Measurements from ENCODE around the gene SZRD1.

Gene SZRD1

DNA sequence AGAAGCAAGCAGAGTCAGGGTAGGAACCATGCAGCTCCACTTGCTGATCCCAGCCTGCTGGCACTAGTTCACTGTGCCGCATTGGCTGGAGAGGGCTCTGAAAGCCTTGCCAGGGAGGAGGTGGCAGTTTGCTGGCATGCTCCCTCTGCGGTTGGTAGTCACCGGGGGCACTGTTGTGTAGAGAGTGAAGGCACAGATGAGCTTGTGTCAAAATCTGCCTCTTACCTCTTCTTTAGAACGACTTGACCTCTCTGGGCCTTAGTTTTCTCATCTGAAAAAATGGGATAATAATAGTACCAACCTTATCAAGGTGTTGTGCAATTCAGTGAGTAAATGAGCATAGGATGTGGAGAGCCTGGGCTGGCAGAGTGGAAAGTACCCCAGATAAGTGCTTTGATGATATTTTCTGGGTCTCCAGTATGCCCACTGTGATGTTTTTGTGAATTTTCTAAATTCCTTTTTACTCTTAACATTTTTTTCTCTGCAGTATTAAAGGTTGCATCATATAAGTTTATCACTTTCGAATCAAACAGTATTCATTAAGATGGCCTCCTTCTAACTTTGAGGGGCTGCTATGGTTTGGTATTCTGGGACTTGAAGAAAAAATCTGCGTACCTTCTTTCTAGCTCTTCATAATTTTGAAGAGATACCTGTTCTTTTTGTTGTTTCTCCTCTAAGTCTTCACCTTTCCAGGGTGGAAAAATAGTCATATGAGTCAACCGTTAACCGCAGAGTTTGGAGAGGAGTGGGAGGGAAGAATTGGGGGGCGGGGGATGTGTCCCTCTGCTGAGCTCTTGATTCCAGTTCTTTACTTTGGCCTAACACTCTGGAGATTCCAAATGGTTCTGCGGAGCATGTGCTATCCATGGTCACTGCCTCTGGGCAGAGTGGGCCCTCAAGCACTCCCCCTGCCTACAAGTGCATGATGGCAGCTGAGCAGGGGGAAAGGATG, 26.8 kb downstream of the SZRD1 start:
- no peak for DNase-seq (ENCODE audit: low spot score)
- ChIA-PET CTCF (interaction anchor here (0.6 to 0.7 kb wide), 3 partner anchors 10 to 507 kb away, joined by 3 read pairs; no protein-coding TSS in a partner anchor), POLR2A (ENCODE audit: low non-redundant PET) (no interaction called here)
- TF ChIP-seq, protein P1, sequence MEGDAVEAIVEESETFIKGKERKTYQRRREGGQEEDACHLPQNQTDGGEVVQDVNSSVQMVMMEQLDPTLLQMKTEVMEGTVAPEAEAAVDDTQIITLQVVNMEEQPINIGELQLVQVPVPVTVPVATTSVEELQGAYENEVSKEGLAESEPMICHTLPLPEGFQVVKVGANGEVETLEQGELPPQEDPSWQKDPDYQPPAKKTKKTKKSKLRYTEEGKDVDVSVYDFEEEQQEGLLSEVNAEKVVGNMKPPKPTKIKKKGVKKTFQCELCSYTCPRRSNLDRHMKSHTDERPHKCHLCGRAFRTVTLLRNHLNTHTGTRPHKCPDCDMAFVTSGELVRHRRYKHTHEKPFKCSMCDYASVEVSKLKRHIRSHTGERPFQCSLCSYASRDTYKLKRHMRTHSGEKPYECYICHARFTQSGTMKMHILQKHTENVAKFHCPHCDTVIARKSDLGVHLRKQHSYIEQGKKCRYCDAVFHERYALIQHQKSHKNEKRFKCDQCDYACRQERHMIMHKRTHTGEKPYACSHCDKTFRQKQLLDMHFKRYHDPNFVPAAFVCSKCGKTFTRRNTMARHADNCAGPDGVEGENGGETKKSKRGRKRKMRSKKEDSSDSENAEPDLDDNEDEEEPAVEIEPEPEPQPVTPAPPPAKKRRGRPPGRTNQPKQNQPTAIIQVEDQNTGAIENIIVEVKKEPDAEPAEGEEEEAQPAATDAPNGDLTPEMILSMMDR (conservative IDR thresholded peaks at IDR 0.05; ENCODE audit: low read depth) = no peak
- peak overlapping the region; percentile 88 for H3K27ac ChIP-seq

DNA sequence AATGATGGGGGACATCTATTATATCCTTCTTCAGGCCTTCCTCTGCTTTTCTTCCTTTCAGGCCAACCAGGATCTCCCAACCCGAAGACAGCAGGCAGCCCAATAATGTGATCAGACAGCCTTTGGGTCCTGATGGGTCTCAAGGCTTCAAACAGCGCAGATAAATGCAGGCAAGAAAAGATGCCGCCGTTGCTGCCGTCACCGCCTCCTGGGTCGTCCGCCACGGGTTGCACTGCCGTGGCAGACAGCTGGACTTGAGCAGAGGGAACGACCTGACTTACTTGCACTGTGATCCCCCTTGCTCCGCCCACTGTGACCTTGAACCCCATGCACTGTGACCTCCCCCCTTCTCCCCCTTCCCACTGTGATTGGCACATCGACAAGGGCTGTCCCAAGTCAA, 27.9 kb downstream of the SZRD1 start:
- H3K27ac ChIP-seq = peak overlapping the region; percentile 88
- ChIA-PET CTCF (no interaction called here), POLR2A (ENCODE audit: low non-redundant PET) (no interaction called here)
- no peak for DNase-seq (ENCODE audit: low spot score)
- TF ChIP-seq, protein P1 (conservative IDR thresholded peaks at IDR 0.05; ENCODE audit: low read depth) = no peak

DNA sequence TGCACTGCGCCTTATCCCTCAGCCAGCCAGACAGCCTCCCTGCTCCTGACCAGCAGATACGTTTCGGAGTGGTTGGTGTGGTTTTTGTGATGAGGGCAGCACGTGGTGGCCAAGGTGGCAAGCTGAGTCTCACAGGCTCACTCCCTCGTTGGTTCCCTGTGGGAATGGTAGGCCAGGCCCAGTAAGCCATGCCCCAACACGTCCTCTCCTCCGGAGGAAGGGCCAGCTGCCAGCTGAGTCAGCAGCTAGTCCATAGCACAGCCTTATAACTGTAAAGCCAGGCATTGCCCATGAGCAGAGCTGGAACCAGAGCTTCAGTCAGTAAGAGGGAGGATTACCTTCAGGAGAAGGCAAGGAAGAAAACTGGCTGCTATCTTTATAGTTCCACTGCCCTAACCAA, 29.5 kb downstream of the SZRD1 start:
- POLR2A ChIA-PET (ENCODE audit: low non-redundant PET) = interaction anchor here (0.5 to 0.9 kb wide), 2 partner anchors 13 to 30 kb away, joined by 3 to 4 read pairs; partner anchors contain the start of gene SZRD1
- DNase-seq (ENCODE audit: low spot score) = peak; percentile 93
- CTCF ChIA-PET = interaction anchor here (0.7 kb wide), 1 partner anchor 12 kb away, joined by 3 read pairs; no protein-coding TSS in a partner anchor
- TF ChIP-seq, protein P1 (conservative IDR thresholded peaks at IDR 0.05; ENCODE audit: low read depth) = no peak
- peak overlapping the region; percentile 88 for H3K27ac ChIP-seq

DNA sequence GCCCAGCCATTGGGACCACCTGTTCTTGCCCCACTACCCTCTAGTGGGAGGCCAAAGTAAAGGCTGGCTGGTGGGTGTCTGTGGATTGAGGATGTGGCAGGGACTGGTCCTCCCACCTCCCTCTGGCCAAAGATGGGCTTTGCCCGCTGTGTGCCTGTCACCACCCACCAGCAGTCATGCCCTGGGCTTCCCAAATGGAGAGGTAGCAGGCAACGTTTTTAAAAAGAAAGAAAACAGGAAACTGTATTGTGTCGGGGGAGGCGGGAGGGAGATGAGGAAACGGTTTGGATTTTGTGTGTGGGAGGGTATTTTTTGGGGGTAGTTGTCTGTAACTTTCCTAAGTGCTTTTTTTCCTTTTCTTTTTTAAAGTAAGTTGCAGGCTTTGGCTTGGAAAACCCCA, 30.1 kb downstream of the SZRD1 start:
- TF ChIP-seq, protein P1 (conservative IDR thresholded peaks at IDR 0.05; ENCODE audit: low read depth) = no peak
- ChIA-PET CTCF (interaction anchor here (0.7 kb wide), 1 partner anchor 11 kb away, joined by 3 read pairs; no protein-coding TSS in a partner anchor), POLR2A (ENCODE audit: low non-redundant PET) (interaction anchor here (0.5 to 0.9 kb wide), 2 partner anchors 14 to 30 kb away, joined by 3 to 4 read pairs; partner anchors contain the start of gene SZRD1)
- no peak for DNase-seq (ENCODE audit: low spot score)
- H3K27ac ChIP-seq = peak overlapping the region; percentile 88

DNA sequence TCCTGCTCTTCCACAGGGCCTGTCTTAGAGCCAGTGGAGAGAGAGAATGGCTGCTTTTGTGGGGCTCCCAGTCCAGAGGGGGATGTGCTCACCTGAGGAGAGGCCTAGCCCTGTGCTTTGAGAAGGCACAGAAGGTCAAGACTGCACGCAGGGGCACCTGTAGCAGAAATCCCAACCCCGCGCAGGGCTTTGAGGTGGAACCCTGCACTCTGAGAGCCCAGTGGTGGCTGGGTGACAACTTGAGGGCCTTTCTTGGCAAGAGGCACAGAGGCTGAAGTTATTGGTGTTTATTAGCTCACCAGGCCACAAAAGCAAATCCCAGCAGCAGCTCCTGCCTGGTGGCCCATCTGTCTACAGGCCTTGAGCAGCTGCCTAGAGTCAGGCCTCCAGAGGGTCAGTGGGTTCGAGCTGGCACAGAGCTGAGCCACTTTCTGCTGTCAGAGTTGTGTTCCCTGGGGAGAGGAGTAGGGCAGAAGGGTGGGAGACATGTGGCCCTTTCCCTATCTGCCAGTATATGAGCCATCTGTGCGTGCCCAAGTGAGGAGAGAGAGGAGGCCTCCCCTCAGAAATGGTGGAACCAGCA, 31.4 kb downstream of the SZRD1 start:
- TF ChIP-seq, protein P1 (conservative IDR thresholded peaks at IDR 0.05; ENCODE audit: low read depth) = no peak
- ChIA-PET POLR2A (ENCODE audit: low non-redundant PET) (no interaction called here), CTCF (no interaction called here)
- H3K27ac ChIP-seq = peak overlapping the region; percentile 88
- no peak for DNase-seq (ENCODE audit: low spot score)

DNA sequence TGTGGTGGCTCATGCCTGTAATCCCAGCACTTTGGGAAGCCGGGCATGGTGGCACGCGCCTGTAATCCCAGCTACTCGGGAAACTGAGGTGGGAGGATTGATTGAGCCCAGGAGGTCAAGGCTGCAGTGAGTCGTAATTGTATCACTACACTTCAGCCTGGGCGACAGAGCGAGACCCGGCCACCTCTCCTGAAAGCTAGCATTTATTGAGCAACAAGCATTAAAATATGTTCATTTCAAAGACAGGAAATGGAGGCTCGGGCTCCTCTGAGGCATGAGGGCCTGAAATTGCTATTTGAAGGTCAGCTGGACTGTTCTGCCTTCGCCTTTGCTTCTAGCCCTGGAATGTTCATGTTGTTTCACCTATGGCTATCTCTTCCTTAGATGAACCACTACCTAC, 35.7 kb downstream of the SZRD1 start:
- TF ChIP-seq, protein P1 (conservative IDR thresholded peaks at IDR 0.05; ENCODE audit: low read depth) = no peak
- ChIA-PET POLR2A (ENCODE audit: low non-redundant PET) (no interaction called here), CTCF (interaction anchor here (0.6 to 0.9 kb wide), 2 partner anchors 38 to 302 kb away, joined by 3 read pairs; partner anchors contain the start of gene NECAP2)
- H3K27ac ChIP-seq = peak overlapping the region; percentile 28
- no peak for DNase-seq (ENCODE audit: low spot score)

Measured in RWPE1 (cell line).